ENCODE data around the gene ZFPM1. TPM values are rescaled to one million over a fixed set of nuclear protein-coding genes. Genes with fewer than 3 reads are reported as not detected.

ZFPM1 gene
- total and polyA plus RNA-seq, 2 experiments from 2014 or later: 0.53 to 2.2 TPM

DNA sequence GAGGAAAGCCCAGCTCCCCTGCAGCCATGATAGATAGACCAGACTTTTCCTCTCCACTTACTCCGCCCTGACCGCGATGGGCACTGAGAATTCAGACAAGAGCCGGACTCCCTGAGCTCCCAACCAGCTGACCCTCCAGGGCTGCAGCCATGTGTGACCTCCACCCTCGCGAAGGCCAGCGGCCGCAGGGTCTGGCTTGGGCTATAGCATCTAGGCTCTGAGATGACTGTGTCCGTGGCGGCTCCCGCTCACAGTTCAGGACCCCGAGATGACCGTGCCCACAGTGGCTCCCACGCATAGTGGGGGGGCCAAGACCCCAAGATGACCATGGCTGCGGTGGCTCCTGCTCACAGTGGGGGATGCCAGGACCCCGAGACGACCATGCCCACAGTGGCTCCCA lies 18.0 kb downstream of the ZFPM1 start (continued):
- no peak for TF ChIP-seq STAT1 (IDR thresholded peaks at IDR 0.05; ENCODE audit: unreplicated experiment)

DNA sequence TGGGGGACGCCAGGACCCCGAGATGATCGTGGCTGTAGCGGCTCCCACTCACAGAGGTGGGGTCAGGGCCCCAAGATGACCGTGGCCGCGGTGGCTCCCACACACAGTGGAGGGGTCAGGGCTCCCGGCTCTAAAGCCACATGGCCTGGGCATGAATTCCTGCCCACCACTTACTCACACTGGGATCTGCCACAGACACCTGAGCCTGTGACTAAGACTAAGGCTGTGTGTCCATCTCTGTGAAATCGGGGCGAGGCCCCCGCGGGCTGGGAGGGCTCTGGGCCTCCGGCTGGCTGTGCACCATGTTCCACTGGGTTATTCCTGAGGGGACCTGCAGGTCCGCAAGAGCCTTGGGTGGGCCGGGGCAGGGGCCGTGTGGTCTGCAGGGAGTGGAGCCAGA lies 18.5 kb downstream of the ZFPM1 start:
- TF ChIP-seq, protein P1, sequence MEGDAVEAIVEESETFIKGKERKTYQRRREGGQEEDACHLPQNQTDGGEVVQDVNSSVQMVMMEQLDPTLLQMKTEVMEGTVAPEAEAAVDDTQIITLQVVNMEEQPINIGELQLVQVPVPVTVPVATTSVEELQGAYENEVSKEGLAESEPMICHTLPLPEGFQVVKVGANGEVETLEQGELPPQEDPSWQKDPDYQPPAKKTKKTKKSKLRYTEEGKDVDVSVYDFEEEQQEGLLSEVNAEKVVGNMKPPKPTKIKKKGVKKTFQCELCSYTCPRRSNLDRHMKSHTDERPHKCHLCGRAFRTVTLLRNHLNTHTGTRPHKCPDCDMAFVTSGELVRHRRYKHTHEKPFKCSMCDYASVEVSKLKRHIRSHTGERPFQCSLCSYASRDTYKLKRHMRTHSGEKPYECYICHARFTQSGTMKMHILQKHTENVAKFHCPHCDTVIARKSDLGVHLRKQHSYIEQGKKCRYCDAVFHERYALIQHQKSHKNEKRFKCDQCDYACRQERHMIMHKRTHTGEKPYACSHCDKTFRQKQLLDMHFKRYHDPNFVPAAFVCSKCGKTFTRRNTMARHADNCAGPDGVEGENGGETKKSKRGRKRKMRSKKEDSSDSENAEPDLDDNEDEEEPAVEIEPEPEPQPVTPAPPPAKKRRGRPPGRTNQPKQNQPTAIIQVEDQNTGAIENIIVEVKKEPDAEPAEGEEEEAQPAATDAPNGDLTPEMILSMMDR (conservative IDR thresholded peaks at IDR 0.05; ENCODE audit: low read depth in 2 of 2): no peak
- TF ChIP-seq EZH2phosphoT487 (IDR thresholded peaks at IDR 0.05; ENCODE audit: unreplicated experiment) (no peak), JUNB (IDR thresholded peaks at IDR 0.05; ENCODE audit: unreplicated experiment) (no peak), POLR2AphosphoS5 (IDR thresholded peaks at IDR 0.05; ENCODE audit: low read depth) (no peak), NANOG (IDR thresholded peaks at IDR 0.05; ENCODE audit: borderline replicate concordance) (no peak), STAT1 (IDR thresholded peaks at IDR 0.05; ENCODE audit: unreplicated experiment) (no peak), ZNF114 (CRISPR knock-in tag; IDR thresholded peaks at IDR 0.05) (no peak)
- TF ChIP-seq, protein P2, sequence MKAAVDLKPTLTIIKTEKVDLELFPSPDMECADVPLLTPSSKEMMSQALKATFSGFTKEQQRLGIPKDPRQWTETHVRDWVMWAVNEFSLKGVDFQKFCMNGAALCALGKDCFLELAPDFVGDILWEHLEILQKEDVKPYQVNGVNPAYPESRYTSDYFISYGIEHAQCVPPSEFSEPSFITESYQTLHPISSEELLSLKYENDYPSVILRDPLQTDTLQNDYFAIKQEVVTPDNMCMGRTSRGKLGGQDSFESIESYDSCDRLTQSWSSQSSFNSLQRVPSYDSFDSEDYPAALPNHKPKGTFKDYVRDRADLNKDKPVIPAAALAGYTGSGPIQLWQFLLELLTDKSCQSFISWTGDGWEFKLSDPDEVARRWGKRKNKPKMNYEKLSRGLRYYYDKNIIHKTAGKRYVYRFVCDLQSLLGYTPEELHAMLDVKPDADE (IDR thresholded peaks at IDR 0.05): no peak
- H3K27me3 ChIP-seq (ENCODE audit: insufficient read depth): no peaks in the 10 kb centered on the region
- ATAC-seq (no peak), DNase-seq (ENCODE audit: low spot score) (no peak)
- Mint-ChIP-seq H3K27me3 (ENCODE audit: insufficient read depth, low read depth, poor library complexity) (peaks cover 7% of the 10 kb centered on the region), H3K4me3 (no peak overlapping the region), H3K36me3 (ENCODE audit: low read depth) (no peaks in the 10 kb centered on the region), H3K9me3 (no peaks in the 10 kb centered on the region), H3K27ac (no peak overlapping the region), H3K4me1 (peaks cover 3% of the 10 kb centered on the region)
- peaks cover 9% of the 10 kb centered on the region; the same call in 1 of the 2 replicates for H3K4me1 ChIP-seq (ENCODE audit: insufficient read depth)
- no peak overlapping the region for H2AFZ ChIP-seq
- H4K20me1 ChIP-seq (replicated peaks; ENCODE audit: insufficient read depth): no peaks in the 10 kb centered on the region
- no peaks in the 10 kb centered on the region for H3K36me3 ChIP-seq (ENCODE audit: insufficient read depth)
- H3K9me2 ChIP-seq (ENCODE audit: insufficient read depth): no peaks in the 10 kb centered on the region
- no peak overlapping the region for H3K4me3 ChIP-seq
- H3K27ac ChIP-seq (ENCODE audit: low read depth): no peak overlapping the region
- H3K4me2 ChIP-seq: no peak overlapping the region
- H3K79me2 ChIP-seq (replicated peaks; ENCODE audit: insufficient read depth): no peaks in the 10 kb centered on the region
- no peaks in the 10 kb centered on the region for H3F3A ChIP-seq (replicated peaks; ENCODE audit: low read depth)

DNA sequence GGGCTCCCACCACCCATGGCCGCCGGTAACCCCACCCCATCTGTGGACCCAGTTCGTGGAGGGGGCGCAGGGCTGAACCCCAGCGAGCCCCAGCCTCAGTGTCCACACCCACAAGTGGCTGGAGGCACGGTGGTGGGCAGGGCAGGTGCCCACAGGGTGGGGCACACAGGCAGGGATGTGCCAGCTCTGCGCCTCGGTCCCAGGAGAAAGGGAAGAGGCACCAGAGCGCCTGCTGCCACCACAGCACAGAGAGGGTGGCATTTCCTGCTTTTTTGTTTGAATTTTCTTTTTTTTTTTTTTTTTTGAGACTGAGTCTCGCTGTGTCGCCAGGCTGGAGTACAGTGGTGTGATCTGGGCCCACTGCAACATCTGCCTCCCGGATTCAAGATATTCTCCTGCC lies 19.0 kb downstream of the ZFPM1 start:
- H4K20me1 ChIP-seq (replicated peaks; ENCODE audit: insufficient read depth): no peaks in the 10 kb centered on the region
- Mint-ChIP-seq H3K27me3 (ENCODE audit: insufficient read depth, low read depth, poor library complexity) (peaks cover 8% of the 10 kb centered on the region), H3K36me3 (ENCODE audit: low read depth) (no peaks in the 10 kb centered on the region), H3K9me3 (no peaks in the 10 kb centered on the region), H3K27ac (no peak overlapping the region), H3K4me1 (peaks cover 3% of the 10 kb centered on the region), H3K4me3 (no peak overlapping the region)
- H3K27me3 ChIP-seq (ENCODE audit: insufficient read depth): no peaks in the 10 kb centered on the region
- no peak overlapping the region for H3K27ac ChIP-seq (ENCODE audit: low read depth)
- H2AFZ ChIP-seq: no peak overlapping the region
- H3K9me2 ChIP-seq (ENCODE audit: insufficient read depth): no peaks in the 10 kb centered on the region
- H3K4me2 ChIP-seq: no peak overlapping the region
- no peak for DNase-seq (ENCODE audit: low spot score)
- no peaks in the 10 kb centered on the region for H3K36me3 ChIP-seq (ENCODE audit: insufficient read depth)
- no peaks in the 10 kb centered on the region for H3K79me2 ChIP-seq (replicated peaks; ENCODE audit: insufficient read depth)
- ATAC-seq: no peak
- H3F3A ChIP-seq (replicated peaks; ENCODE audit: low read depth): no peaks in the 10 kb centered on the region
- H3K4me3 ChIP-seq: no peak overlapping the region
- H3K4me1 ChIP-seq (ENCODE audit: insufficient read depth): peaks cover 9% of the 10 kb centered on the region; the same call in 1 of the 2 replicates
- TF ChIP-seq ZNF331 (CRISPR knock-in tag; IDR thresholded peaks at IDR 0.05; ENCODE audit: low read depth): no peak
- TF ChIP-seq, protein P2 (IDR thresholded peaks at IDR 0.05): no peak
- TF ChIP-seq, protein P1 (conservative IDR thresholded peaks at IDR 0.05; ENCODE audit: low read depth in 2 of 2): no peak
- TF ChIP-seq POLR2AphosphoS5 (IDR thresholded peaks at IDR 0.05; ENCODE audit: low read depth): no peak
- no peak for TF ChIP-seq STAT1 (IDR thresholded peaks at IDR 0.05; ENCODE audit: unreplicated experiment)
- TF ChIP-seq CREB1 (CRISPR knock-in tag; IDR thresholded peaks at IDR 0.05; ENCODE audit: low read depth): no peak

Measured in GM23338 (cell line).